ENCODE data around the gene TSHZ1. TPM values are rescaled to one million over a fixed set of nuclear protein-coding genes. Genes with fewer than 3 reads are reported as not detected.

TSHZ1 gene
- total and polyA plus RNA-seq, 2 of the 8 experiments (the other 6 are each of a cell fraction or from before 2014, with no cell fraction given): 0.03 to 0.32 TPM

DNA sequence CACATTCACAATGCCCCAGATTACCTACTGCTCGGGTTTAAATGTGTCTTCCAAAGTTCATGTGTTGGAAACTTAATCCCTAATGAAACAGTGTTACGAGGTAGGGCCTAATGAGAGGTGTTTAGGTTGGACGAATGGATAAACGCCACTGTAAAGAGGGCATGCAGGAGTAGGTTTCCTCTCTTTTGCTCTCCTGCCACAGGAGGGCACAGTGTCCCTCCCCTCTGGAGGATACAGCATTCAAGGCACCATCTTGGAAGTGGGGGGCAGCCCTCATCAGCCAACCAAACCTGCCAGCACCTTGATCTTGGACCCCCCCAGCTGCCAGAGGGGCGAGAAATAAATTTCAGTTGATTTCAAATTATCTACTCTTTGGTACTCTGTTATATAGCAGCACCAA is 103.5 kb downstream of the TSHZ1 start (continued):
- TF ChIP-seq, protein P1, sequence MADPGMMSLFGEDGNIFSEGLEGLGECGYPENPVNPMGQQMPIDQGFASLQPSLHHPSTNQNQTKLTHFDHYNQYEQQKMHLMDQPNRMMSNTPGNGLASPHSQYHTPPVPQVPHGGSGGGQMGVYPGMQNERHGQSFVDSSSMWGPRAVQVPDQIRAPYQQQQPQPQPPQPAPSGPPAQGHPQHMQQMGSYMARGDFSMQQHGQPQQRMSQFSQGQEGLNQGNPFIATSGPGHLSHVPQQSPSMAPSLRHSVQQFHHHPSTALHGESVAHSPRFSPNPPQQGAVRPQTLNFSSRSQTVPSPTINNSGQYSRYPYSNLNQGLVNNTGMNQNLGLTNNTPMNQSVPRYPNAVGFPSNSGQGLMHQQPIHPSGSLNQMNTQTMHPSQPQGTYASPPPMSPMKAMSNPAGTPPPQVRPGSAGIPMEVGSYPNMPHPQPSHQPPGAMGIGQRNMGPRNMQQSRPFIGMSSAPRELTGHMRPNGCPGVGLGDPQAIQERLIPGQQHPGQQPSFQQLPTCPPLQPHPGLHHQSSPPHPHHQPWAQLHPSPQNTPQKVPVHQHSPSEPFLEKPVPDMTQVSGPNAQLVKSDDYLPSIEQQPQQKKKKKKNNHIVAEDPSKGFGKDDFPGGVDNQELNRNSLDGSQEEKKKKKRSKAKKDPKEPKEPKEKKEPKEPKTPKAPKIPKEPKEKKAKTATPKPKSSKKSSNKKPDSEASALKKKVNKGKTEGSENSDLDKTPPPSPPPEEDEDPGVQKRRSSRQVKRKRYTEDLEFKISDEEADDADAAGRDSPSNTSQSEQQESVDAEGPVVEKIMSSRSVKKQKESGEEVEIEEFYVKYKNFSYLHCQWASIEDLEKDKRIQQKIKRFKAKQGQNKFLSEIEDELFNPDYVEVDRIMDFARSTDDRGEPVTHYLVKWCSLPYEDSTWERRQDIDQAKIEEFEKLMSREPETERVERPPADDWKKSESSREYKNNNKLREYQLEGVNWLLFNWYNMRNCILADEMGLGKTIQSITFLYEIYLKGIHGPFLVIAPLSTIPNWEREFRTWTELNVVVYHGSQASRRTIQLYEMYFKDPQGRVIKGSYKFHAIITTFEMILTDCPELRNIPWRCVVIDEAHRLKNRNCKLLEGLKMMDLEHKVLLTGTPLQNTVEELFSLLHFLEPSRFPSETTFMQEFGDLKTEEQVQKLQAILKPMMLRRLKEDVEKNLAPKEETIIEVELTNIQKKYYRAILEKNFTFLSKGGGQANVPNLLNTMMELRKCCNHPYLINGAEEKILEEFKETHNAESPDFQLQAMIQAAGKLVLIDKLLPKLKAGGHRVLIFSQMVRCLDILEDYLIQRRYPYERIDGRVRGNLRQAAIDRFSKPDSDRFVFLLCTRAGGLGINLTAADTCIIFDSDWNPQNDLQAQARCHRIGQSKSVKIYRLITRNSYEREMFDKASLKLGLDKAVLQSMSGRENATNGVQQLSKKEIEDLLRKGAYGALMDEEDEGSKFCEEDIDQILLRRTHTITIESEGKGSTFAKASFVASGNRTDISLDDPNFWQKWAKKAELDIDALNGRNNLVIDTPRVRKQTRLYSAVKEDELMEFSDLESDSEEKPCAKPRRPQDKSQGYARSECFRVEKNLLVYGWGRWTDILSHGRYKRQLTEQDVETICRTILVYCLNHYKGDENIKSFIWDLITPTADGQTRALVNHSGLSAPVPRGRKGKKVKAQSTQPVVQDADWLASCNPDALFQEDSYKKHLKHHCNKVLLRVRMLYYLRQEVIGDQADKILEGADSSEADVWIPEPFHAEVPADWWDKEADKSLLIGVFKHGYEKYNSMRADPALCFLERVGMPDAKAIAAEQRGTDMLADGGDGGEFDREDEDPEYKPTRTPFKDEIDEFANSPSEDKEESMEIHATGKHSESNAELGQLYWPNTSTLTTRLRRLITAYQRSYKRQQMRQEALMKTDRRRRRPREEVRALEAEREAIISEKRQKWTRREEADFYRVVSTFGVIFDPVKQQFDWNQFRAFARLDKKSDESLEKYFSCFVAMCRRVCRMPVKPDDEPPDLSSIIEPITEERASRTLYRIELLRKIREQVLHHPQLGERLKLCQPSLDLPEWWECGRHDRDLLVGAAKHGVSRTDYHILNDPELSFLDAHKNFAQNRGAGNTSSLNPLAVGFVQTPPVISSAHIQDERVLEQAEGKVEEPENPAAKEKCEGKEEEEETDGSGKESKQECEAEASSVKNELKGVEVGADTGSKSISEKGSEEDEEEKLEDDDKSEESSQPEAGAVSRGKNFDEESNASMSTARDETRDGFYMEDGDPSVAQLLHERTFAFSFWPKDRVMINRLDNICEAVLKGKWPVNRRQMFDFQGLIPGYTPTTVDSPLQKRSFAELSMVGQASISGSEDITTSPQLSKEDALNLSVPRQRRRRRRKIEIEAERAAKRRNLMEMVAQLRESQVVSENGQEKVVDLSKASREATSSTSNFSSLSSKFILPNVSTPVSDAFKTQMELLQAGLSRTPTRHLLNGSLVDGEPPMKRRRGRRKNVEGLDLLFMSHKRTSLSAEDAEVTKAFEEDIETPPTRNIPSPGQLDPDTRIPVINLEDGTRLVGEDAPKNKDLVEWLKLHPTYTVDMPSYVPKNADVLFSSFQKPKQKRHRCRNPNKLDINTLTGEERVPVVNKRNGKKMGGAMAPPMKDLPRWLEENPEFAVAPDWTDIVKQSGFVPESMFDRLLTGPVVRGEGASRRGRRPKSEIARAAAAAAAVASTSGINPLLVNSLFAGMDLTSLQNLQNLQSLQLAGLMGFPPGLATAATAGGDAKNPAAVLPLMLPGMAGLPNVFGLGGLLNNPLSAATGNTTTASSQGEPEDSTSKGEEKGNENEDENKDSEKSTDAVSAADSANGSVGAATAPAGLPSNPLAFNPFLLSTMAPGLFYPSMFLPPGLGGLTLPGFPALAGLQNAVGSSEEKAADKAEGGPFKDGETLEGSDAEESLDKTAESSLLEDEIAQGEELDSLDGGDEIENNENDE (IDR thresholded peaks at IDR 0.05; ENCODE audit: insufficient replicate concordance, low read length): no peak
- TF ChIP-seq, protein P2, sequence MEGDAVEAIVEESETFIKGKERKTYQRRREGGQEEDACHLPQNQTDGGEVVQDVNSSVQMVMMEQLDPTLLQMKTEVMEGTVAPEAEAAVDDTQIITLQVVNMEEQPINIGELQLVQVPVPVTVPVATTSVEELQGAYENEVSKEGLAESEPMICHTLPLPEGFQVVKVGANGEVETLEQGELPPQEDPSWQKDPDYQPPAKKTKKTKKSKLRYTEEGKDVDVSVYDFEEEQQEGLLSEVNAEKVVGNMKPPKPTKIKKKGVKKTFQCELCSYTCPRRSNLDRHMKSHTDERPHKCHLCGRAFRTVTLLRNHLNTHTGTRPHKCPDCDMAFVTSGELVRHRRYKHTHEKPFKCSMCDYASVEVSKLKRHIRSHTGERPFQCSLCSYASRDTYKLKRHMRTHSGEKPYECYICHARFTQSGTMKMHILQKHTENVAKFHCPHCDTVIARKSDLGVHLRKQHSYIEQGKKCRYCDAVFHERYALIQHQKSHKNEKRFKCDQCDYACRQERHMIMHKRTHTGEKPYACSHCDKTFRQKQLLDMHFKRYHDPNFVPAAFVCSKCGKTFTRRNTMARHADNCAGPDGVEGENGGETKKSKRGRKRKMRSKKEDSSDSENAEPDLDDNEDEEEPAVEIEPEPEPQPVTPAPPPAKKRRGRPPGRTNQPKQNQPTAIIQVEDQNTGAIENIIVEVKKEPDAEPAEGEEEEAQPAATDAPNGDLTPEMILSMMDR (IDR thresholded peaks at IDR 0.05; ENCODE audit: control extremely low read depth in 1 of 3, insufficient read depth in 1 of 3, low read depth in 1 of 3, low read length in 3 of 3): peak; percentile 18 to 28 (median 24); a peak in 3 of 4 replicates
- TF ChIP-seq EP300 (IDR thresholded peaks at IDR 0.05; ENCODE audit: borderline replicate concordance in 1 of 2, low read depth in 2 of 2, low read length in 2 of 2): no peak
- TF ChIP-seq HDAC2 (IDR thresholded peaks at IDR 0.05; ENCODE audit: borderline replicate concordance in 1 of 2, low read depth in 2 of 2, low read length in 2 of 2): no peak
- no peak for TF ChIP-seq RBBP5 (IDR thresholded peaks at IDR 0.05; ENCODE audit: borderline replicate concordance, low read depth, low read length)
- TF ChIP-seq FOSL1 (IDR thresholded peaks at IDR 0.05; ENCODE audit: insufficient read depth, low read depth, low read length): no peak
- TF ChIP-seq PHF8 (conservative IDR thresholded peaks at IDR 0.05; ENCODE audit: low read depth, low read length): no peak
- TF ChIP-seq SUZ12 (IDR thresholded peaks at IDR 0.05; ENCODE audit: low read length): no peak
